Natural killer cell (primary cell): Measurements from ENCODE around the gene MMEL1. TPM values are rescaled to one million over a fixed set of nuclear protein-coding genes. Genes with fewer than 3 reads are reported as not detected.

Source experiments
- ATAC-seq, 3 donors: fragments of 150-1000 bp in 2 of 3; fragments of 200-7000 bp in 1 of 3; cut with Tn5 transposase; 1 replicate in 1 of 3; 2 replicates in 2 of 3; pipeline ENCODE4 v1.10.0; 2021; ENCODE audit warnings: mild to moderate bottlenecking in 2 of 3, moderate library complexity in 2 of 3
- DNase-seq, 2 donors: peaks; one replicate each; pipeline versions ENCODE4 v3.0.0 to v3.0.0-alpha.2; 2013 to 2021; ENCODE audit warnings: mixed read lengths in 1 of 2
- H3K27ac ChIP-seq: one replicate; pipeline ENCODE4 v1.5.1; 2013; ENCODE audit warnings: mild to moderate bottlenecking, low read length
- H3K27me3 ChIP-seq: one replicate; pipeline ENCODE4 v1.6.1; 2013; ENCODE audit warnings: low read length; ENCODE audit not compliant: control insufficient read depth, insufficient read depth
- H3K36me3 ChIP-seq: one replicate; pipeline ENCODE4 v1.6.1; 2013; ENCODE audit warnings: low read length; ENCODE audit not compliant: control insufficient read depth, insufficient read depth
- H3K4me1 ChIP-seq: one replicate; pipeline ENCODE4 v1.6.1; 2013; ENCODE audit warnings: low read length; ENCODE audit not compliant: control insufficient read depth, insufficient read depth
- H3K4me3 ChIP-seq: one replicate; pipeline ENCODE4 v1.5.1; 2013; ENCODE audit warnings: low read length
- H3K9me3 ChIP-seq: one replicate; pipeline ENCODE4 v1.6.1; 2013; ENCODE audit warnings: low read length; ENCODE audit not compliant: control insufficient read depth, insufficient read depth
- H3K27ac Mint-ChIP-seq, 2 donors: one replicate each; pipeline ENCODE4 v1.8.0; 2022; ENCODE audit warnings: mild to moderate bottlenecking in 2 of 2, mixed read lengths in 2 of 2, moderate library complexity in 1 of 2
- H3K27me3 Mint-ChIP-seq, 2 donors: one replicate each; pipeline ENCODE4 v1.8.0; 2022; ENCODE audit warnings: low read depth in 2 of 2, mixed read lengths in 2 of 2
- H3K36me3 Mint-ChIP-seq: one replicate; pipeline ENCODE4 v1.8.0; 2022; ENCODE audit warnings: mixed read lengths
- H3K4me1 Mint-ChIP-seq, 2 donors: one replicate each; pipeline ENCODE4 v1.8.0; 2022; ENCODE audit warnings: mixed read lengths in 2 of 2
- H3K4me3 Mint-ChIP-seq: one replicate; pipeline ENCODE4 v1.8.0; 2022; ENCODE audit warnings: mild to moderate bottlenecking, moderate library complexity, mixed read lengths
- H3K9me3 Mint-ChIP-seq, 2 donors: one replicate each; pipeline ENCODE4 v1.8.0; 2022; ENCODE audit warnings: mixed read lengths in 2 of 2
- CTCF ChIP-seq: fragments of 200-600 bp; IDR thresholded peaks from one replicate; pipeline ENCODE4 v1.8.0; 2022; ENCODE audit warnings: antibody characterized with exemption
- WGBS: methylation state at CpG from one replicate; pipeline ENCODE4 v1.1.7; 2013; ENCODE audit warnings: missing lambda C conversion rate; ENCODE audit not compliant: insufficient coverage; 5-methylcytosine and 5-hydroxymethylcytosine counted together
- intact Hi-C: fragments of 100-400 bp; cut with micrococcal nuclease; formaldehyde crosslinking; loops from one replicate; pipeline ENCODE4 v1.14.2; 2022
- total RNA-seq, 4 donors: library from RNA; stranded (reverse); fragments of 120-200 nt in 1 of 4; gene quantifications; one replicate each; pipeline versions ENCODE4 v1.2.3 to v1.2.4, GENCODE V29; 2013 to 2022

Gene MMEL1
- total RNA-seq, 3 donors from 2014 or later (not counting 1 experiment from before 2014, with no cell fraction given) = 1.3 to 2.0 TPM; not detected in 1

DNA sequence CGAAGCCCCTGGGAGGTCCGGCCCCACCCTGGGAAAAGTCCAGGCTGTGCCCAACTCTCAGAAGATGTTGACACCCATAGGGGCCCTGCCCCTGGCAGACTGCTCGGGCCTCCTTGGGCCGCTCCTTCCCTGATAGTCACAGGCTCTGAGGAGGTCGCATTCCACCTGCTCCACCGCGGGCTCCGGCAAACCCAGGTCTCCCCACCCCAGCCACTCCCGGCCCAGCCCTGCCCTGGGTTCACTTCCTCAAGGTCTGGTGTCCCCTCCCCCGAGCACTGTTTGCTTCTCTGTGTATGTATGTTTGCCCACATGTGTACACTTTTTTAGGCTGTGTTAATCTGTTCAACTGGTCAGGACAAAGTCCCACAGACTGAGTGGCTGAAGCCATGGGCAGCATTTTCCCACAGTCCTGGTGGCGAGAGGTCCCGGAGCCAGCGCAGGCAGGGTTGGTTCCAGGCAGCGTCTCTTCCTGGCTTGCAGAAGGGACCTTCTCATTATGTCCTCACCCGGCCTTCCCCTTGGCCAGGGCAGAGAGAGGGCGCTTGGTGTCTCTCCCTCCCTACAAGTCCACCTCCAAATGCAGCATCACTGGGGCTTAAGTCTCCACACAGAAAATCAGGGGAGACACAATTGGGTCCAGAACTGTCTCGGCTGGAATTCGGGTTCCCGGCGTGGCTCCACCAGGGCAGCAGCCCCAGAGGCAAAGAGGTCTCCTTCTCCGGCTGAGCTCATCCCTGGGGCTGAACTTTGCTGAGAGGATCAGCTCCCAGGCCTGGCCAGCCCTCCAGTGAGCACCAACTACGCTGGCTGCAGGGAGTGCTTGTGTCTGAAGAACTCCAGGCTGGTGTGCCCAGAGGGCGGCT, 56.8 kb downstream of the MMEL1 start:
- WGBS = 78% methylated on average over 23 of the region's 23 CpGs
- Histone ChIP-seq H3K4me1 (peaks cover 49% of the 10 kb centered on the region), H3K27me3 (no peaks in the 10 kb centered on the region), H3K27ac (no peak overlapping the region), H3K4me3 (no peak overlapping the region), H3K9me3 (peaks cover 3% of the 10 kb centered on the region), H3K36me3 (no peaks in the 10 kb centered on the region)
- Mint-ChIP-seq H3K4me3 (no peak overlapping the region), H3K4me1 (peaks cover 8 to 13% of the 10 kb centered on the region in 2 donors), H3K27ac (peak overlapping the region; percentile 49 to 96), H3K36me3 (no peaks in the 10 kb centered on the region), H3K9me3 (no peaks in the 10 kb centered on the region), H3K27me3 (no peaks in the 10 kb centered on the region)
- intact Hi-C loops = no loop called here
- TF ChIP-seq CTCF = no peak
- ATAC-seq = no peak
- DNase-seq = no peak

- intact Hi-C loops = no loop called here
- 84% methylated on average over 8 of the region's 9 CpGs for WGBS
- TF ChIP-seq CTCF = no peak
- H3K27me3 Mint-ChIP-seq = no peaks in the 10 kb centered on the region
- no peaks in the 10 kb centered on the region for H3K9me3 Mint-ChIP-seq
- no peak overlapping the region for H3K4me3 Mint-ChIP-seq
- no peaks in the 10 kb centered on the region for H3K36me3 Mint-ChIP-seq
- peaks cover 8 to 13% of the 10 kb centered on the region in 2 donors for H3K4me1 Mint-ChIP-seq
- no peaks in the 10 kb centered on the region for H3K36me3 ChIP-seq
- H3K9me3 ChIP-seq = peaks cover 3% of the 10 kb centered on the region
- no peak for DNase-seq
- H3K27me3 ChIP-seq = no peaks in the 10 kb centered on the region
- H3K4me1 ChIP-seq = peaks cover 40% of the 10 kb centered on the region
- H3K27ac ChIP-seq = no peak overlapping the region
- no peak overlapping the region for H3K4me3 ChIP-seq
- H3K27ac Mint-ChIP-seq = no peak overlapping the region
- no peak for ATAC-seq
Observed at GRCh38 chr1:2574350-2574749, 58.5 kb downstream of the MMEL1 start.

DNA sequence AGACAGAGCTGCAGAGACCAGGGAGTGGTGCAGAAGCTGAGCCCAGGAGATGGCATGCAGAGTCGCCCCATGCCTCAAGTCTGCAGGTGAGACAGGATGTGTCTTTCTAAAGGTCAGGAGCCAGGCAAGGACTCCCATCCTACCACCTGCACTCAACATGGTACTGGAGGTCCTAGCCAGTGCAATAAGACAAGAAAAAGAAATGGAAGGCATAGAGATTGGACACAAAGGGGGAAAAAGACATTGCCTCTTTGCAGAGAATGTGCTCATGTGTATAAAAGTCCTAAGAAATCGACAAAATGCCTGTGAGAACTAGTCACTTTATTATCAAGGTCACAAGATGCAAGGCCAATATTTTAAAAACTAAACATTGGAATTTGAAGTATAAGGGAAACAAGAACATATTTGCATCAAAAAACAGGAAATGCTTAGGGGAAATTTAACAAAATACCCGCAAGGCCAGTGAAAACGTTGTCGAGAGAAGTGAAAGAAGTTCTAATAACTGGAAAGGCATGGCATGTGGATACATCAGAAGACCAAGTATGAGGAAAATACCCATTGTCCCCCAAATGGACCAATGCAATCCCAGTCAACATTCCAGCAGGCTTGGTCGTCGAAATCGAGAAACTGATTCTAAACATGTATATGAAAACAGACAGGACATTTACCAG, 59.4 kb downstream of the MMEL1 start:
- no peak overlapping the region for H3K4me3 ChIP-seq
- H3K27ac ChIP-seq = no peak overlapping the region
- H3K36me3 ChIP-seq = no peaks in the 10 kb centered on the region
- H3K36me3 Mint-ChIP-seq = no peaks in the 10 kb centered on the region
- no peak for DNase-seq
- H3K27me3 Mint-ChIP-seq = no peaks in the 10 kb centered on the region
- intact Hi-C loops = no loop called here
- ATAC-seq = no peak
- no peak overlapping the region for H3K27ac Mint-ChIP-seq
- peaks cover 3% of the 10 kb centered on the region for H3K9me3 ChIP-seq
- H3K4me1 ChIP-seq = peaks cover 31% of the 10 kb centered on the region
- peaks cover under 1 to 5% of the 10 kb centered on the region in 2 donors for H3K4me1 Mint-ChIP-seq
- 96% methylated on average over 8 of the region's 8 CpGs for WGBS
- H3K27me3 ChIP-seq = no peaks in the 10 kb centered on the region
- H3K9me3 Mint-ChIP-seq = no peaks in the 10 kb centered on the region
- no peak for TF ChIP-seq CTCF
- H3K4me3 Mint-ChIP-seq = no peak overlapping the region
